Chondrocyte (in vitro differentiated cells): ENCODE data around the gene DSCAM. TPM values are rescaled to one million over a fixed set of nuclear protein-coding genes. Genes with fewer than 3 reads are reported as not detected.

ENCODE experiments used
- DNase-seq: peaks from one replicate; pipeline ENCODE4 v3.0.0; 2021; ENCODE audit warnings: mixed read lengths, low spot score
- H3K27ac Mint-ChIP-seq: one replicate; pipeline ENCODE4 v1.8.0; 2021; ENCODE audit warnings: mild to moderate bottlenecking, moderate library complexity, mixed read lengths; ENCODE audit not compliant: unreplicated experiment
- H3K27me3 Mint-ChIP-seq: 2 replicates; pipeline ENCODE4 v1.8.0; 2021; ENCODE audit warnings: low read depth, mixed read lengths
- H3K36me3 Mint-ChIP-seq: 2 replicates; pipeline ENCODE4 v1.8.0; 2021; ENCODE audit warnings: low read depth, mixed read lengths
- H3K4me1 Mint-ChIP-seq: 2 replicates; pipeline ENCODE4 v1.8.0; 2021; ENCODE audit warnings: low read depth, mild to moderate bottlenecking, mixed read lengths
- H3K4me3 Mint-ChIP-seq: one replicate; pipeline ENCODE4 v1.8.0; 2021; ENCODE audit warnings: mild to moderate bottlenecking, moderate library complexity, mixed read lengths; ENCODE audit not compliant: unreplicated experiment
- H3K9me3 Mint-ChIP-seq: 2 replicates; pipeline ENCODE4 v1.8.0; 2021; ENCODE audit warnings: low read depth, mixed read lengths
- total RNA-seq: library from RNA; stranded (reverse); gene quantifications from 3 replicates; pipeline ENCODE4 v1.2.1, GENCODE V29; 2021
- TF ChIP-seq, protein P1 (sequence below): fragments of 200-600 bp; sonication (generic); IDR thresholded peaks from 2 replicates; pipeline ENCODE4 v1.5.0; 2021; ENCODE audit warnings: antibody characterized with exemption, mild to moderate bottlenecking, moderate library complexity

Gene DSCAM
- total RNA-seq, 1 donor from 2014 or later, result not detected

DNA sequence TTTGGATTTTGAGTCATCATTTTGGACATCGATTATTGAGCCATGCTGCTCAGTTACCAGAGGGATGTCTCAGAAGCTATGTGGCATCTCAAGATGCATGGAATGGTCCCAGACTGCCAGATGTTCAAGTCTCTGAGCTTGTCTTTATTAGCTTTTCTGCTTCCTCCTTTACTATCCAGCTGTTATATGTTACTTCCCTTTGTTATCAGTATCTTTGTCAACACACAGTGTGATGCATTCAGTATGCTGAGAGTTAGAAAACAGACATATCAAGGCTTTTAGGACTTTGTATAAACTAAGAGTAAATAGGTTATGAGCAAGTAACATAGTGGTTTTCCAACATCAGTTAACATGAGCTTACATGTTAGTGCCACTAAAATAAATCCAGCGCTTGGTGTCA, 474.5 kb downstream of the DSCAM start:
- Mint-ChIP-seq H3K27me3 (no peaks in the 10 kb centered on the region), H3K4me3 (no peak overlapping the region), H3K36me3 (no peaks in the 10 kb centered on the region), H3K27ac (no peak overlapping the region), H3K9me3 (peaks cover 7% of the 10 kb centered on the region), H3K4me1 (no peaks in the 10 kb centered on the region)
- DNase-seq, result no peak
- TF ChIP-seq, protein P1, sequence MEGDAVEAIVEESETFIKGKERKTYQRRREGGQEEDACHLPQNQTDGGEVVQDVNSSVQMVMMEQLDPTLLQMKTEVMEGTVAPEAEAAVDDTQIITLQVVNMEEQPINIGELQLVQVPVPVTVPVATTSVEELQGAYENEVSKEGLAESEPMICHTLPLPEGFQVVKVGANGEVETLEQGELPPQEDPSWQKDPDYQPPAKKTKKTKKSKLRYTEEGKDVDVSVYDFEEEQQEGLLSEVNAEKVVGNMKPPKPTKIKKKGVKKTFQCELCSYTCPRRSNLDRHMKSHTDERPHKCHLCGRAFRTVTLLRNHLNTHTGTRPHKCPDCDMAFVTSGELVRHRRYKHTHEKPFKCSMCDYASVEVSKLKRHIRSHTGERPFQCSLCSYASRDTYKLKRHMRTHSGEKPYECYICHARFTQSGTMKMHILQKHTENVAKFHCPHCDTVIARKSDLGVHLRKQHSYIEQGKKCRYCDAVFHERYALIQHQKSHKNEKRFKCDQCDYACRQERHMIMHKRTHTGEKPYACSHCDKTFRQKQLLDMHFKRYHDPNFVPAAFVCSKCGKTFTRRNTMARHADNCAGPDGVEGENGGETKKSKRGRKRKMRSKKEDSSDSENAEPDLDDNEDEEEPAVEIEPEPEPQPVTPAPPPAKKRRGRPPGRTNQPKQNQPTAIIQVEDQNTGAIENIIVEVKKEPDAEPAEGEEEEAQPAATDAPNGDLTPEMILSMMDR, result no peak

DNA sequence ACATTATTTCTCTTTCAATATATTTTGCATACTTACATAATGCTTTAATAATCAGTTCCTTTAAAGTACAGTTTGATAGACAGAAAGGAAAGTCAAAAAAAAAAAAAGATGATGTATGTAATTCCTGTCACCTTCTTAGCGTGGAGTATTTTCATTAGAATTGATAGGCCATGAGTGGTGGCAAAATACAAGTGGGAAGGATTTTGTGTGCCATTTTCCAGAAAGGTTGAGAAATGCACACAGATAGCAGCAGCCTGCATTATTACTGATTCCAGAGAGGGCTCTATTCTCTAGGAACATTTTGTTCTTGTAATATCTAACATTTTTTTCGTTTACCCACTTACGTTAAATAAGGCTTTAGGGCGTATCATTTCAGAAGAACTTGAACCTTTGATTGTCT, 475.6 kb downstream of the DSCAM start:
- TF ChIP-seq, protein P1, result no peak
- Mint-ChIP-seq H3K27me3 (no peaks in the 10 kb centered on the region), H3K36me3 (no peaks in the 10 kb centered on the region), H3K9me3 (peaks cover 11% of the 10 kb centered on the region), H3K4me1 (no peaks in the 10 kb centered on the region), H3K27ac (no peak overlapping the region), H3K4me3 (no peak overlapping the region)
- no peak for DNase-seq

DNA sequence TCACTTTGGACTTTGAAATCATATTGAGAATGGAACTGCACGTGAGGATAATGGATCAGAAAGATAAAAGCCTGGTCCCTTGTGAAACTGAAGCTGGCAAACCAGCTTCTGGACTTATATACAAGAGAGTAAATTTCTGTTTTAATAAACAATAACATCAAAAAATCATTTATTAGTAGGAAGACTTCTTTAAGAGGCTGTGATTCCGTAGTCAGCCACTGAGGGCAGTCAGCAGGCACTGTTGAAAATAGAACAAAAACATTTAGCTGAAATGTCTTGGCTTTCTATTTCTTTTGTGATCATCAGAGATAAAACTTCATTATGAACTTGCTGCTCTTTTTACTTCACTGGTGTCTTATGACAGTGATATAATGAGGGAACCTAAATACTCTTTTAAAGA, 490.3 kb downstream of the DSCAM start:
- H3K36me3 Mint-ChIP-seq, result no peaks in the 10 kb centered on the region
- no peaks in the 10 kb centered on the region for H3K4me1 Mint-ChIP-seq
- H3K27ac Mint-ChIP-seq, result no peak overlapping the region
- DNase-seq, result no peak
- H3K4me3 Mint-ChIP-seq, result no peak overlapping the region
- H3K9me3 Mint-ChIP-seq, result peaks cover 12% of the 10 kb centered on the region
- H3K27me3 Mint-ChIP-seq, result no peaks in the 10 kb centered on the region
- TF ChIP-seq, protein P1, result no peak

DNA sequence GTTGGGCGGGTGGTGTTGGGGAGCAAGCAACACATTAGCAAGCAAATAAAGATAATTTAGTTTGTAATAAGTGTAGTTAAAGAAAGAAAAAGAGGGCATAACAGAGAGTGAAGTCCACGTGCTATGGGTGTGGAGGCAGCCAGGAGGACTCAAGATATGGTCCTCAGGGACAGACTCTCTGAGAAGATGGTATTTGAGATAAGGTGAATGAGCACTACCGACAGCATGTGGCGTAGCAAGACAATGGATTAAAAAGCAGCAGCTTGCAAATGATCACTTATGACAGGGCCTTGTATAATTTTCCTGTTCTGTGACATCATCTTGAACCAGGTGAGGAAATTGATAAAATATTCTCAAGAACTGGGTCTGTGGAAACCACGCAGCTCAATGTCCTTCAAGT, 491.9 kb downstream of the DSCAM start:
- Mint-ChIP-seq H3K4me3 (no peak overlapping the region), H3K4me1 (no peaks in the 10 kb centered on the region), H3K27ac (no peak overlapping the region), H3K27me3 (no peaks in the 10 kb centered on the region), H3K36me3 (no peaks in the 10 kb centered on the region), H3K9me3 (peaks cover 16% of the 10 kb centered on the region)
- TF ChIP-seq, protein P1, result no peak
- no peak for DNase-seq

DNA sequence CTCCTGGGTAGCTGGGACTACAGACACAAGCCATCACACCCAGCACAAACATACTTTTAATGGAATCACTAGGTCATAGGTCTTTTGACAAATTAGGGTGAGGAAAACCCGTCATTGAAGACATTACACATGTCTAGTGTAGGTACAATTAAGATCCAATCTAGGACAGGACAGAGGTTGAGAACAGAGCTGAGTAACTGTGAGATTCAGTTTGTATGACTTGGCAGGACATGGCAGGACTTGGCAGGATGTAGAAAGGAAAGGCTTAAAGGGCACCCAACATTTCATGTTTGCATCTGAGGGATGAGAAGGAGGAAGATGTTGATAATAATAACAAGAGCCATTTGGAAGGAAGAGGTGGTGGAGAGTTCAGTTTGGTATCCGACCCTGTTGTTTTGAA, 496.0 kb downstream of the DSCAM start:
- H3K4me1 Mint-ChIP-seq, result no peaks in the 10 kb centered on the region
- no peak overlapping the region for H3K4me3 Mint-ChIP-seq

More for the DNA sequence above, 496.0 kb downstream of the DSCAM start:
- no peak for DNase-seq
- Mint-ChIP-seq H3K9me3 (peaks cover 11% of the 10 kb centered on the region), H3K27ac (no peak overlapping the region), H3K27me3 (no peaks in the 10 kb centered on the region), H3K36me3 (no peaks in the 10 kb centered on the region)
- TF ChIP-seq, protein P1, result no peak
